ENCODE results near the gene PTPRF.
"Not testable (repeated sequence)": the region's sequence is repeated elsewhere in the genome, so short reads cannot be mapped to it uniquely, and the experiment has no call there.

PTPRF gene

DNA sequence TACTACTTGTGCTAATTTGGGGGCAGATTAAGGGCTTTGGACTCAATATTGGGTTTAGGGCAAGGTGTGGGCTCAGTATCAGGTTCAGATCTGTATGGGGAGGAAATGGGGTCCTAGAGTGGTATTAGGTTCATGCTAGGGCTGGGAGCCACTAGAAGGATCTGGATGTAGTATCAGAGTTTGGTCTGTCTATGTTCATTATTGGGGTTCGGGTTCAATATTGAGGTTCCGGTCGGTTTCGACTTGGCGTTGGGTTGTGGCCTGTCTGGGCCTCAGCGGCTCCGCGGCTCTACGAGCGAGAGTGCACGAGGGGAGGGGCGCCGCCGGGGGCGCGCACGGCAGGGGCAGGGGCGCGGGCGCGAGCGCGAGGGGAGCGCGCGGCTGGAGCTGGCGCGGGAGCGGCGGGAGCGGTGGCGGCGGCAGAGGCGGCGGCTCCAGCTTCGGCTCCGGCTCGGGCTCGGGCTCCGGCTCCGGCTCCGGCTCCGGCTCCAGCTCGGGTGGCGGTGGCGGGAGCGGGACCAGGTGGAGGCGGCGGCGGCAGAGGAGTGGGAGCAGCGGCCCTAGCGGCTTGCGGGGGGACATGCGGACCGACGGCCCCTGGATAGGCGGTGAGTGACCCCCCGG lies at the start of gene PTPRF:
PTPRF (plus strand) TSS at position 401 of the 624 bp plus-strand sequence. CDS start 14,193 bp downstream, outside the sequence.
- no peak for FAIRE-seq

DNA sequence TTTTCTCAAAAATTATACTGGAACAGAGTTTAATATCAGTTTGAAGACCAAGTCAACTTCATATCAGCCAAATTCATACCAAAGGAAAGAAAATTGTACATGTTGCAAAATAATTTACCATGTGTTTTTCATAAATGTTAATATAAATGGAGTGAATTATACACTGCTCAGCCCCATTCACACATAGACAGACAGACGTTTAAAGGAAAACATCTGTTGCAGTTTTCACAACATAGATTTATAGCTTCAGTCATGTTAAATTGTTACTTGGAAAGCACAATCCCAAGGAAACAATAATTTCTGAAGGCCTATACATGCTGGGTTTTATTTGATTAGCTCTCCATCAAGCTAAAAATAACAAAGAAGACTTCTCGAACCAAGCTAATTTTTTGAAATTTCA lies 49.2 kb upstream of the PTPRF start:
- FAIRE-seq: peak; percentile 36

DNA sequence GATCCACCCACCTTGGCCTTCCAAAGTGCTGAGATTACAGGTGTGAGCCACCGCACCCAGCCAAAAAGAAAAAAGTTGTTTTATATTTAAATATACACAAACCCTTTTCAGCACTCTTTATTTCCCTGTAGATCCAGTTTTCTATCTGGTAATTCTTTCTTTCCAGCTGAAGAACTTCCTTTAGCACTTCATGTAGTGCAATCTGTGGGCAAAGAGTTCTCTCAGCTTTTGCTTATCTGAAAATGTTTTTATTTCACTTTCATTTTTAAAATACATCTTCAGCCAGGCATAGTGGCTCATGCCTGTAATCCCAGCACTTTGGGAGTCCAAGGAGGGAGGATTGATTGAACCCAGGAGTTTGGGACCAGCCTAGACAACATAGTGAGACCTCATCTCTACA lies 48.5 kb upstream of the PTPRF start:
- FAIRE-seq: no peak

DNA sequence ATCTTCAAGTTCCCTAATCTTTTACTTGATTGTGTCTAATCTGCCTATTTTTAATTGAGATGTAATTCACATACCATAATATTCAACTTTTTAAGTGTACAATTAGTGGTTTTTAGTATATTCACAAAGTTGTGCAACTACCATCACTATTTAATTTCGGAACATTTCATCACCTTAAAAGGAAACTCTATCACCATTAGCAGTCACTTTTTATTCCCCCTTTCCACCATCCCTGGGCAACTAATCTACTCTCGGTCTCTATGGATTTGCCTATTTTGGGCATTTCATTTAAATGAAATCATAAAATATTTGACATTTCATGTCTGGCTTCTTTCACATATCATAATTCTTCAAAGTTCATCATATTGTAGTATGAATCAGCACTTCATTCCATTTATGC lies 46.3 kb upstream of the PTPRF start:
- FAIRE-seq: no peak

DNA sequence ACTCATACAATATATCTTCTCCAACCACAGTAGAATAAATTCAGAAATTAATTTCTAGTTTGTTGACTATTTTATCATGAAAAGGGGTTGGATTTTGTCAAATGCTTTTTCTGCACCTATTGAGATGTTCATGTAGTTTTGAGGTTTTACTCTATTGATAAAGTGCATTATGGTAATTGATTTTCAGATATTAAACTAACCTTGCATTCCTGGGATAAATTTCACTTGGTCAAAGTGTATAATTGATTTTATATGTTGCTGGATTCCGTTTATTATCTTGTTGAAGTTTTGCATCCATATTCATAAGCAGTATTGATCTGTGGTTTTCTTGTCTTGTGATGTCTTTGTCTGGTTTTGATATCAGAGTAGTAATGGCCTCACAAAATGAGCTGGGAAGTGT lies 42.5 kb upstream of the PTPRF start:
- no peak for FAIRE-seq

DNA sequence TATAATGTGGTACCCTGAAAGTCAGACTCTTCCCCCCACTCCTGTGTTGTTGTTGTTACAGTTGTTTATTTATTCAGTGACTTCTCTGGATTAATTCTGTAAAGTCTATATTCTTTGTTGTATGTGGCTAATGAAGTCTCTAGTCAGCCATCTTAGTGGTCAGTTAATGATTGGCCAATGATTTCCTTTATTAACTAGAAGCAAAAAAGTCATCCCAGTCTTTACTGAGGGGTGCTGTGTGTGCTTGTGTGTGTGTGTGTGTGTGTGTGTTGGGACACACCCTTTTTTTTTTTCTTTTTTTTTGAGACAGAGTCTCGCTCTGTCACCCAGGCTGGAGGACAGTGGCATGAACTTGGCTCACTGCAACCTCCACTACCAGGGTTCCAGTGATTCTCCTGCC lies 39.6 kb upstream of the PTPRF start:
- FAIRE-seq: no peak

DNA sequence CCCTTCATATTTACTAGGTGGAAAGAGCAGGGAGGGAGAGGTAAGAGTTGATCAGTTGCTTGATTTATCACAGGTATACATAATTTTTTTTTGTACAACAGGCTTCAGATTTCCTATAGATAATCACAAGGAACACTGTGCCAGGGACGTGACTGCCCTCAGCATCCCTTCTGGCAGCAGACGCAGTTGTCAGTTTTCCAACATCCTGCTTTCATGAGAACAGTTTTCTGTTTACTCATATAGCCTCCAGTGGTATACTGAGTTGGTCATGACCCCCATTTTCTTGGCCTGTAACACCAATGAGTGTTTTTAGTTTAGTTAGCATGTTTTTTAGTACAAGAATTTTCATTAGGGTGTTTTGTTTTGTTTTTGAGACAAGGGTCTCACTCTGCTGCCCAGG lies 37.9 kb upstream of the PTPRF start:
- no peak for FAIRE-seq

DNA sequence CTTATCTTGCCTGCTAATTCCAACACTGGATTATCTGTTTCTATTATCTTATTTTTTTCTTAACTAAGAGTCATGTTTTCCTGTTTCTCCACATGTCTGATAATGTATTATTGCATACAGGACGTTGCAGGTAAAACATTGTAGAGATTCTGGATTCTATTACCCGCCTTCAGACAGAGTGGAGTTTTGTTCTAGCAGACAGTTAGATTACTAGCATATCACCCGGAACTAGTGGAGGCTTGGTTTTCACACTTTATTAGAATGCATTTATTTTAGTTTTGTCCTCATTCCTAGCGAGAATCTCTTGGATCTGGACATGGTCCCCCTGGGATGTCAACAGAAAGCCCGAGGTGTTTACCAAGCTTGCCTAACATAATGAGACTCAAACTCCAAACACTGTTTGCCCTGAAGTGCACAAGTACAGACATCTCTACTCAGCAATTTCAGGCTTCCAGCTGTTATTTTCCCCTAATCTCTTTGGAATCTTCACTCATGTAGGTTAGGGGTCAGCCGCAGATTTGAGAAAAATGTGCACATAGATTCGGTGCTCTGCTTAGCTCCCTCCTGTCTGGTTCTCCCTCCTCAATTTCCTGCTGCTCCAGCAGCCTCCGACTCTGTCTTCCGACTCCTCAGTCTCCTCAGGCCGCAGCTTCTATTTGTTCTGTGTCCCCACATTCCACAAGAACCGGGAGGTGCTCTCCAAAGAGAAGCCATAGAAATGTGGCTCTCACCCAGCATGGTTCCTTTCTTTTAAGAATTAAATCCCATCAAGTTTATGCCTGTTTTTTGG lies 36.8 kb upstream of the PTPRF start:
- no peak for FAIRE-seq

DNA sequence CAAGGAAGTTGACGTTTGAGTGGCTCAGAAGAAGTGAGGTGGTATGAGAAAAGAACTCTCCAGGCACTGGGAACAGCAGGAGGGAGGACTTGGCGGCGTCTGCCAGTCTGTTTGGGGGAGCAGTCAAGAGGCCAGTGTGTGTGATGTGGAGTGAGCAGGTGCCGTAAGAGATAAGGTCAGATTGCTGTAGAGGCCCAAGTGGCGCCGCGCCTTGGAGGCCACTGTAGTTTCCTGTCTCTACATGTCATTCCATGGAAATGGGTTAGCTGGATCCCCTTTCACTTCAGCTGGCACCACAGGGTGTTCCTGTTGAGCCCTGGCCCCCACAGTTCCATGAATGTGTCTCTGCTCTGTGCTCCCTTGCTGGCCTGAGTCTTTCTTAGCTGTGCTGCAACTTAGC lies 35.5 kb upstream of the PTPRF start:
- FAIRE-seq: no peak

DNA sequence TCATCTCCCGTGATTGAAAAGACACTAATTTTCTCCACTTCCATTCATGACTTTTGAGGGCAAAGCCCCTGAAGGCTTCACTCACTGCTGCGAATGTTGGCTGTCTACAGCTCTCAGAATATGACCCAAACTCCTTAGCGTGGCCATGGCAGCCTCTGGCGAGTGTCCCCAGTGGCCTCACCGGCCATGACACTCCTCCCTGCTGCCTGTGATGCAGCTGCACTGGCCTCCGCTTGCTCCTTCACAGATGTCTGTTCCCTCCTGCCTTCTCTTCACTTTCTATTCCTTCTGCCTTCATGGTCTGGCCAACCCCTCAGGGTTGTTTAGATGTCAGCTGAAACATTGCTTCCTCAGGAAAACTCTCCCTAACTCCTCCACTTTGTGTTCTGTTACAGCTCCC lies 30.8 kb upstream of the PTPRF start:
- no peak for FAIRE-seq

DNA sequence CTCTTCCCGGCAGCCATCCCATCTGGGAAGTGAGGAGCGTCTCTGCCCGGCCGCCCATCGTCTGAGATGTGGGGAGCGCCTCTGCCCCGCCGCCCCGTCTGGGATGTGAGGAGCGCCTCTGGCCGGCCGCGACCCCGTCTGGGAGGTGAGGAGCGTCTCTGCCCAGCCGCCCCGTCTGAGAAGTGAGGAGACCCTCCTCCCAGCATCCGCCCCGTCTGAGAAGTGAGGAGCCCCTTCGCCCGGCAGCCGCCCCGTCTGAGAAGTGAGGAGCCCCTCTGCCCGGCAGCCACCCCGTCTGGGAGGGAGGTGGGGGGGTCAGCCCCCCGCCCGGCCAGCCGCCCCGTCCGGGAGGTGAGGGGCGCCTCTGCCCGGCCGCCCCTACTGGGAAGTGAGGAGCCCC lies 28.9 kb upstream of the PTPRF start:
- FAIRE-seq: not testable (repeated sequence)

DNA sequence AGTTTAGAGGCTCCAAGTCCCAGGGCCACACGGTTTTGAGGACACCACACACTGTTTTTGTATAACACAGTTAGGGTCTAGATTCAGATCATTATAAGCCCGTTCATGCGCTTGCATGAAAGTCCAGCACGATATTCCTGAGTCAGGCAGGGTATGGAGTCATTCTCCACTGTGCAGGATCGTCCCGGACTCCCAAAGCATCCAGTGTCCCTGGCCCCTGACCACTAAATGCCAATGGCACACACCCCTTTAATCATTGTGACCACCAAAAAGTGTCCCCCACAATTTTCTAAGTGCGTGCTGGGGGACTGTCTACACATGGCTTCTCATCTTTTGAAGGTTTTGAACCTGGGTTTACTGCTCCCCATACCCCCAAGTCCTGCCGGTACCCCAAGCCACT lies 27.1 kb upstream of the PTPRF start:
- FAIRE-seq: no peak

DNA sequence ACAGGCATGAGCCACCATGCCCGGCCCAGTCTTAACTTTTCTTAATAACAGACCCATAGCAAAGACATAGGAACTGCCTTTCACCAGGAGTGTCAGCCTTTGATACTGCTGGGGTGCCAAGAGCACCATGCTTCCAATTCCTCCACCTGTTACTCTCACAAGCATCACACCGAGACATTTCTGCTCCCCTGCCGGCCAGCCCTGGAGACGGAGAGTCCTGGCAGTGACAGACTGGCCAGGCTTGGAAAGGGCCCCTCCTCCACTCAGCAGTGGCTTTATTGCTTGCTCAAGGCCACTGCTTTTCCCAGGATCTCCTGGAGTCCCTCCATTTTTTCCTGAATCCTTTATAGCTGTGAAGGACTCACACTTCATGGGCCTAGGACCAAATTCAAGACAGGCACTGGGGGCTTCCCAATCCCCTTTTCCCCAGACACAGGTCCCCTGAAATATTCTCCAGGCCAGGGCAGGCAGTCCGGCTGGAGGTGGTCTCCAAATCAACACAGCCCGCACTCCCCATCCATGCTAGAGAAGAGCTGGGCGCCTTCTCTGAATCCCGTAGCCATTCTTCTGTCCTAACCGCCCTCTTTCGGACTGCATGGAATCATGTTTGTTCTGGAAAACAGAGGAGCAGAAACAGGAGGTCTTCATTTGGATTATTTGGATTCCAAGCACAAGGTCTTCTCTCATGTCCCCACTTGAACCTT lies 25.5 kb upstream of the PTPRF start:
- FAIRE-seq: no peak

DNA sequence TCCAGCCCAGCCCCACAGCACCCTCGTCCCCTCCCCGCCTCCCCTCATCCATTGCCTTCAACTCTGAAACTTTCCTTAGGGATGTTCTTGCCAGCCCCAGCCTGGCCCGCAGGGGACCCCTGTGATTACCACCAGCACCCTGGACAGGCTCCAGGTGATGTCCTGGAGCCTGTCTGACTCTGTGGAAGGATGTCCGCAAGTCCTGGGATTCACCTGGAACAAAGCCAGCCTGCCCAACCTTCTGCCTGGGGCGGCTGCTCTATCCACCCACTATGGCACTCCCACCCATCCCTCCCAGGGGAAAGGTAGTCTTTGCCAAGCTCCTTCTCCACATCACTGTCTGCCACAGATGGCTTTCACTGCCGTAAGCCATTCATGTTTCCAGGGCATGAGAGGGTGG lies 24.4 kb upstream of the PTPRF start:
- FAIRE-seq: no peak

DNA sequence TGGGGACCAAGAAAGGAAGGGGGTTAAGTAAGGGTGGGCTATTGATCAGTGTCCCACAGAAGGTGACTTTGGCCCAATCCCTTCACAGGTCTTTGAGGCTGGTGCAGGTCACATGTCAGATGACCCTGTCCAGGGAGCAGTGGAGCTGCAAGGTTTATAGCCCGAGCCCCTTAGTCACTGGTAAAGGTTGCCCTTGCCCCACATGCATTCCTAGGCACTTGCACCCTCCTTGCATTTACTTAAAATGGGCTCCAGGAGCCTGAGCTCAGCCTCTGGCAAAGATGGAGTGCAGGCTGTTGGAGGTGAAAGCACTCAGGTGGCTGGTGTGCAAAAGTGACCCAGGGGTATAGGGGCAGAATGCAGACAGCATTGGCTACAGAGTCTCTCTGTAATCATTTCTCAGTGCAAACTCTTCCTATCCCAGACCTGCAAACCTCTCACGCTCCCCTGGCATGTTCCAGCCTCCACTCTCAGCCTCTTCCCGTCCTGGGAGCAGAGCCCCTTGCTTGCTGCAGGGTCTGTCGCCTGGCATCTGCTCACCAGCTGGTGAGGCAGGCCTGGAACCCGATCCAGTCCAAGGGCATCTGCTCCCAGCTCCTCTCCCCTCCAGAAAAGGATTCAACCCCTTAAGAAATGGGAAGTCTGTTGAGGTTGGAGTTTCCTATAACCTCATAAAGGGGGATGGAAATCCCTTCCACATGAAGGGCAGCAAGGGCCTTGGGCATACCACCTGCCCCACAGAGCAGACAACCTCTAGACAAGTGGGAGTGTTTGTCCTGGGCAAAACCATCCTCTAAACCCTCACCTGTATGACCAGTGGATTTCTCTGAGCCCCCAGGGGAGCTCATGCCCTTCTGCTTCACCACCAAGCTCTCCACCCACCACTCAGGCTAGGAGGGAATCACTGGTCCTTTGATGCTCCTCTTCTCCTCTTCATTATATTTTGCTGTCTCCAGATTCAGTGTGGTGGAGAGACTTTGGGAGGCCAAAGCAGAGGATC lies 23.1 kb upstream of the PTPRF start:
- FAIRE-seq: no peak

DNA sequence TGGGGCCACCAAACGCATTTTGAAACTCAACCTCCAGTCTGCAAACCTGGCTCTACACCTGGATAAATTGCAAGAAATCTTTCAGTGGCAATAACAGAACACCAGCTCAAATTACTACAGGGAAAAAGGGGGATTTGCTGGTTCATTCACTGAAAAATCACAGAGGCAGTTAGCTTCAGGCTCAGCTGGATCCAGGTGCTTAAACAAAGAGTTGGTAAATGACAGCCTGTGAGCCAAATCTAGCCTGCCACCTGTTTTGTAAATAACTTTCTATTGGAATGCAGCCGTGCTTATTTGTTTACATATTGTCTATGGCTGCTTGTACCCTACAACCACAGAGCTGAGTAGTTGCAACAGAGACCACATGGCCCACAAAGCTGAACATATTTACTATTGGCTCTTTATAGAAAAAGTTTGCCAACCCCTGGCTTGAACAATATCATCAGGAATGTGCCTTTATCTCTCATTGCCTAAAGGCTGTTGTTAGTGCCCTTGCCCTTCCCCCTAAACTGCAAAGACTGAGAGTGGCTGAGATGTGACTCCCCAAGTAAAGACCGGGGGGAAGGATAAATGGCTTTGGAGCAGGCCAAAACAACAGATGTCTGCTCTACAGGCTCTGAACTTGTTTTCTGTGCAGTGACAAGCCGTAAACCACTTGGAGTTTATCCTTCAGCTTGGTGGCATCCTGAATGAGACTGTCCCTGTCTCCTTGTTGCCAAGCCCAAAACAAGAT lies 21.5 kb upstream of the PTPRF start:
- no peak for FAIRE-seq

DNA sequence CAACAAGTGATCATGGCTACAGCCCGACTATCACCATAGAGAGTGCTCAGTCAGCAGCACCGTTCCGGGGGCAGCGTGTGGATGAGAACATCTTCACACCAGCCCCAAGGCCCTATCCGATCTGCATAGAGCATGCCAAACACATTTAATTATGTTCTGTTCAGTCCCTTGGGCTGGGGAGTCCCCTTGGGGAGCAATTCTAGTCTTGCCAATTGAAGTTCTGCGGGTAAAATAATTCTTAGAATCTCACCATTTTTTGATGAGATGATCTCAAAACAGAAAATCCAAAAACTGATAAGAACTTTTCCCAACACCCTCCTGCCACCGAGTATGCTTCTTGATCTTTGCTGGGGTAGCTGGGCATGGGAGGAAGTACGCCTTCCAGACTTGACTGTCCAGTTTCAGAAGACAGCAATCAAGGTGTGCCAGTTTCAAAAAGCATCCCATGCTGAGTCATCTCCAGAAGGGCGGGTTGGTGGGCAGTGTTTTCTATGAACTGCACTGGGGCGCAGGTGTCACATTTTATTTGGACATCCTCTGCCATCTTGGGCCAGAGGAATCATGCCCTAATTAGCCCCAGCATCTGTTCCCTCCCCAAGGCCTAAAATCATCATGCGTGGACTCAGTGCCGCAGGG lies 20.8 kb upstream of the PTPRF start:
- no peak for FAIRE-seq

DNA sequence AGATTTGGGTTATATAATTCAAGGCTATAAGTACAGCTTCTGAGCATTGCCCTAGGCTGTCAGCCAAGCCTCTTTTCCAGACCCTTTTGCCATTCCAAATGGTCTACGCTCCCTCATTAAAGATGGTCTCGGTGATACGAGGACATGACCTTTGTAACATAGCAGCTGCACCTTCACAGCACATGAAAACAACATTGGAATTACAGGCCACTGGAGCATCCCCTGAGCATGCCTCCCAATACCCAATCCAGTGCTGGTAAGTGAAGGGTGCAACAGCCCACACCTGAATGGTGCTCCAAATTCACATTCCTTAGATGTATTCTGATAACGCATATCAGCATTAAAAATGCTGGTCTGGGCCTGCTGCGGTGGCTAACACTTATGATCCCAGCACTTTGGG lies 20.1 kb upstream of the PTPRF start:
- no peak for FAIRE-seq

DNA sequence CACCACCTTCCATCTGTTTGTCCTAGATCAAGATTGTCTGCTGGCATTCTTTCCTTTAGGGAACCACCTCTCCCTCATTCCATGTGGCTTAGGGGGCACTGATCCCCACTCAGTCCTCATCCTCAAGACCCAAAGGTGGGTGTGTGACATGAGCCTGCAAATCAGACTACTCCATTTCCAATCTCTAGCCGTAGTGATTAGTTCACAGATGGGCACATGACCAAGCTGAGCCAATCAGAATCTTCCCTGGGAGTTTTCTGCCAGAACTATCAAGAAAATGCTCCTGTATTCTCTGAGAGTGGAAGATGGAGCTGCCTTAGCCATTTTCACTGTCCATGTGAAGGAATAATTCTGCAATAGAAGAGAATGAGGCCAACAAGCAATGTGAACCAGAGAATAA lies 19.3 kb upstream of the PTPRF start:
- FAIRE-seq: no peak

DNA sequence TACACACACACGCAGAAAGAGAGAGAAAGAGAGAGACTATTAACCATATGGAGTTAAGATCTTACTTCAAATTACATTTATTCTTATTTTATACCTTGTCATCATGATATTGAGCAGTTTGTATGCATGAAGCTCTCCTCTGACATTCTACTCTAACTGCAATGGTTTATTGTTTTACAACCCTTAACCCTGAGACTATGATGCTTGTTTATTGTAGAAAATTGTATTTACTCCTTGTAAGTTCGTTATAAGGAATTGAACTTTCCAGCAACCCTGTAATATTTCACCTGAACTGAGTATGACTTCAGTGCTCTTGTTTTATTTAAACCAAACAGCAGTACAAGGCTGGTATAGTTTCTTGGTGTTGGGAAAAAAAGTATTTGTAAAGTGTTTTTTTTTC lies 18.6 kb upstream of the PTPRF start:
- no peak for FAIRE-seq

DNA sequence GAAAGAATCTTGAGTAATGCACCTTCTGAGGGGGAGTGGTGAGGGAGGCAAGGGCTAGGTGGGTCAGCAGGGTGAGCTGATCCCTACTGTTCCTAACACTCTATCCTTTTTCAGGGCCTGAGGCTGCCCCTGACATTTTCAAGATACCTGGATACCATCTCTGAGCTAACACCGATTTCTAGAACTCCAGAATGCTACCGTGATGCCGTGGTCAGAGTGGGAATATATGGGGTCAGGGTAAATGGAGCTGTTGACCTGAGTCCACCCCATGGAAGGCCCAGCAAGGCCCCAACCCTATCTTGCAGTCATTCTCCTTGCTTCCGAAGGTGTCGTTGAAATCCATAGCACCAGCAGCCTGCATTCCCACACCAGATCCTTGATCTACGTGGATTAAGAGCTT lies 18.0 kb upstream of the PTPRF start:
- FAIRE-seq: no peak
